Fibroblast of skin of right biceps (primary cell): ENCODE results near the gene ZNF236.
A peak's percentile ranks its signal among the peaks of the same experiment; 100 is the strongest.

ENCODE experiments used
- DNase-seq: peaks from one replicate; pipeline ENCODE4 v3.0.0-alpha.2; 2013

Gene ZNF236

DNA sequence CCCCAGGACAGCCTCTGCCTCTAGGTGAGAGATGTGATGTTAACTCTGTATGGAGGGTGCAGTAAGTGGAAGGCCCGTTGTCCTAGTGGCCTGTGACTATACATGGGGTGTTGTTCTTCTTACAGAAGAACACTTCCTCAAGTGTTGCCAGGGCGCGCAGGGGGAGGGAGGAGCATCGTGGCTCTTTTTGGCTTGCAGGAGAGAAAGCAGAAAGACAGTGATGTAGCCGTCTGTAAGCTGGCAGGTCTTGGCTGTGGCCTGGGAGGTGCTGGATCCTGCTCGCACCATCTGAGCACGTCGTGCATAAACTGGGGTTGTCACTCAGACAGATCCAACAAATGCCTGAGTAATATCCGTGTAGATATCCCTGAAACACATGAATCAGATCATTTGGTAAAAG is 44.3 kb downstream of the ZNF236 start:
- no peak for DNase-seq

GRCh38 chr18:76873311-76873710 is 51.0 kb downstream of the ZNF236 start:
- no peak for DNase-seq

GRCh38 chr18:76873713-76874112 is 51.4 kb downstream of the ZNF236 start:
- DNase-seq, result no peak

GRCh38 chr18:76874642-76875389 is 52.5 kb downstream of the ZNF236 start:
- DNase-seq, result no peak

DNA sequence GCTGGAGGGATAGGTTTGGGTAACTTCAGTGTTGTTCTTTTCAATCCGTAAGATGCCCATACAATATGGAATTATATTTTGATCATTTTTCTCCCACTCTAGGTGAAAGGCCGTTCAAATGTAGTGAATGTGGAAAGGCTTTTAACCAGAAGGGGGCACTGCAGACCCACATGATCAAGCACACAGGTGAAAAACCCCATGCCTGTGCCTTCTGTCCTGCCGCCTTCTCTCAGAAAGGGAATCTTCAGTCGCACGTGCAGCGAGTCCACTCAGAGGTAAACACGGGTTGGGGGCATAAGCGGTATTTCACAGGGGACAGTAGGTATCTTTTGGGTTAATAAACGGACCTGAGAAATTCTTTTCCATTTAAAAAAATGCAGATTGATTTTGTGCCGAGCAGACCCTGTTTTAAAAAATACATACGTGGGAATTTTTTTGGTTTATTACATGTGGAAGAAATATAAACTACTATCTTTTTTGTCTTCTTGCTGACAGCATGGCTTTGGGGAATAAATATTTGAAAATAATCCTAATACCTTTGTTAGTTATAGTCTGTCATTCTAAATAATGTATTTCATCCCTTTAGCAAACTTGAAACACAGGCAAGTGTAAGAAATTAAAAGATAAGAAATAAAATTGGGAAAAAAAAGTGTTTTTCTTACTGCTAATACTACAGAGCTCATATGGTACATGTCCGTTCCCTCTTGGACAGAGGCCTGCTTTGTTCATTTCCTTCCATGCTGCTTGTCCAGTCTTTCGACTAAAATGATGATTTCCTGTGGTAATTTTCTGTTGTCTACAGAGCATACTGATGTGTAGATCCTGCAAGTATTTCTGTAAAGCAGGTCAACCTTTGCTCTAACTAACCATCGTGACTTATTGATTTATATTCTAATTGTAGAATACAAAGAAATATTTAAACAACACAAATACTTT is 53.3 kb downstream of the ZNF236 start:
- peak; percentile 28 for DNase-seq

DNA sequence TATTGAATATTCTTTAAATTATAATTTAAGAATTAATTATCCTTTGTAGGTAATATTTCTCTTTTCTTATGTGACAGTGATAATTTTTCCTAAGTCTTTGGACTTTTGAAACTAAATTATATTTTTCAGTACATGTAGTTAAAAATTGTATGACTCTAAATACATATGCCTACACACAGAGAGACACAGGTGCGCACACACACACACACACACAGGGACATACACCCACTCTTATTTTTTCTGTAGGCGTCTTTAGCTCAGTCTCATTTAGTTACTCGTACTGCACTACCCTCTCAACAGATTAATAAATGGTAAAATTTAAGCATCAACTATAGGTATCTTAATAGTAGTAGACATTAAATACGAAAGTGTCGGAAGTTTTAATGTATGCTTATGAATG is 56.1 kb downstream of the ZNF236 start:
- DNase-seq, result no peak

GRCh38 chr18:76880026-76880425 is 57.7 kb downstream of the ZNF236 start:
- no peak for DNase-seq

DNA sequence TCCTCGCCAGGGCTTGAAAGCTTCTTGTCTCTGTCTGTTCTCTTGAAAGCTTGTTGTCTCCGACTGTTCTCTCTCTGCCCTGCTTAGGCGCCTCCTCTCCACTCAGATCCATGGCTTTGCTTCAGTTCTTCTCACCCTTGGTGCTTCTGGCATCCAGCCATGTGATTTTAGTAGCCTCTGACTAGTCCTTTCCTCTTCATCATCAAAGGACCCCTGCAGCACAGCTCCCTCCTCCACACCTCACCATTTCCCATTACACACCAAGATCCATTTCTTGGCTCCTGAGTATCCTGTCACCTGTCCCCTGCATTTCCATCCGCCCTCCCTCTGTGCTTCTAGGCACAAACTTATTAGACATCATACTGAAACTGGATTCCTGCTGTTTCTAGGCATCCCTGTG is 59.4 kb downstream of the ZNF236 start:
- no peak for DNase-seq

- no peak for DNase-seq
These were observed 59.8 kb downstream of the ZNF236 start for GRCh38 chr18:76882146-76882545.

DNA sequence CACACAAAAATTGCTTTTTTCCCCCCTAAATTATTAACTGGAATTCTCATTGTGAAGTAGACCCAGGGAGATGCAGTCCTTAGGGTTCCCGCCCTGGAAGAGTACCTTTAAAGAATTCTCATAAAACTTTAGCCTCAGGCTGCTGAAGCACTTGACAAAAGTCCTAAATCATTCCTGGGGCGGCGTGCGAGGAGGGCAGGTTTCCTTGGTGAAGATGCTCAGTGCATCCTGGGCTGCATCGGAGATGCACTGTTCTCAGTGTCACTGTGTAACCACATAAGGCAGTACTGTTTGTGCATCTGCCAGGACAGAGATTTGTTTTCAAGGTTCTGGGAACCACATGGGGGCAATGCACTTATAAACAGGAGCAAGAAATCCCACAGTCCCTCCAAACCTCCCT is 62.6 kb downstream of the ZNF236 start:
- no peak for DNase-seq

DNA sequence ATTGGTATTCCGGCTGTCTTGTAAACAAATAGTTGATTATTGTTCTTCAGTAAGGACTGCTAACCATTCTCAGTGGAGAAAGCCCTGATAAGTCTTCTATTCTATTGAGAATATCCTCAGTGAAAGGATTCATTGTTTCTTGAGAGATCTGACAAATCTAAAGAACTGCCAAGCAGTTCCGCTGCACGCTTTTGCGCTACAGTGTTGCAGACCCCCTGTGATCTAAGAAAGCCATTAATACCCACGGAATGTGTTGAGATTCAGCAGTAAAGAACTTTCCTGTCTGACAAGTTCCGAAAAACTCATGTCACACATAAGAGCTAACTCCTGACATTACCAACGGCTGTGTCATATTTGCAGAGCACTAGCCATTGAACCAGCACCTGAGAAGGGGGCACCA is 63.8 kb downstream of the ZNF236 start:
- no peak for DNase-seq

GRCh38 chr18:76889091-76889699 is 66.8 kb downstream of the ZNF236 start:
- DNase-seq, result no peak

- DNase-seq, result no peak
These were observed 70.5 kb downstream of the ZNF236 start for GRCh38 chr18:76892832-76893231.

DNA sequence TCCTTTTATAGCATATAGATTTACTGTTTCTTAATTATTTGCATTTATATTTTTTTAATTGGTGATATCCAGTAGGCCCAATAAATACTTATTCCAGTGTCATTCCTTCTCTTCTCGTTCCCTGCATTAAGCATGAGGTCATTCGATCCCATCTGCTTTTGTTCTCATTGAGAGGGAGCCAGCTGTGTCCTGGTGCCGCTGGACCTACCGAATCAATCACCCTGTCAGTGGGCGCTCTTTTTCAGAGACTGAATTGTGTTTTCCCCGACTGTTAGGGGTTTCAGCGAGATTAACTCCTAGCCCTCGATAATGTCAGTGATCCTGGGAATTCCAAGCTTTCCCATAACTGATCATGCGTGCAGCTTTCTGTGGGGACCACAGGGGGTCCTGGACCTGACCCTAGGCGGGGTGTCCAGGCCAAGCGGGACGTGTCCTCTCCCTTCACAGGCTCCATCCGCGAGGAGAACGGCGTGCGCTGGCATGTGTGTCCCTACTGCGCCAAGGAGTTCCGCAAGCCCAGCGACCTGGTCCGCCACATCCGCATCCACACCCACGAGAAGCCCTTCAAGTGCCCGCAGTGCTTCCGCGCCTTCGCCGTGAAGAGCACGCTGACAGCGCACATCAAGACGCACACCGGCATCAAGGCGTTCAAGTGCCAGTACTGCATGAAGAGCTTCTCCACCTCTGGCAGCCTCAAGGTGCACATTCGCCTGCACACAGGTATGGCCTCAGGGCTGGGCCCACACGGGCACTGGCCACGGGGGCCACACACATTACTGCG is 72.4 kb downstream of the ZNF236 start:
- DNase-seq, result no peak

GRCh38 chr18:76895498-76895897 is 73.1 kb downstream of the ZNF236 start:
- no peak for DNase-seq

GRCh38 chr18:76896677-76897076 is 74.3 kb downstream of the ZNF236 start:
- no peak for DNase-seq

GRCh38 chr18:76897257-76897656 is 74.9 kb downstream of the ZNF236 start:
- no peak for DNase-seq

GRCh38 chr18:76903386-76903785 is 81.0 kb downstream of the ZNF236 start:
- DNase-seq, result no peak

DNA sequence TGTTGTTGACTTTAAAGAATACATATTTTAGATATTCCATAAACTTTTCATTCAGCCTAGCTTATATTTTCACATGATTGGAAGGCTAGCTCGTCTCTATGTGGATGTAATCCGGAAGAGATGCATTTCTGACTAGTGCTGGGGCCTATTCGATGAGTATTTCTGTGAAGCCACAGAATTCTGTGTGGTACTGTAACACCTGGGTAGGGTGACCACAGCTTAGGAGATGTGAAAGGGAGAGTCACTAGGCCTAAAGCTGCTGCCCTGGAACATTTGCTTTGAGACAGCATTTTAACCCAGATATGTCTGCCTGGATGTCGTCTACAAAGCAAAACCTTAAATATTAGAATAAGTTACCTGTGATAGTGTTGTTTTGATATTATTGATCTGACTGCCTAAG is 83.5 kb downstream of the ZNF236 start:
- DNase-seq, result no peak

- no peak for DNase-seq
These were observed 85.9 kb downstream of the ZNF236 start for GRCh38 chr18:76908277-76908676.

GRCh38 chr18:76909439-76909838 is 87.1 kb downstream of the ZNF236 start:
- no peak for DNase-seq

GRCh38 chr18:76911440-76911839 is 89.1 kb downstream of the ZNF236 start:
- no peak for DNase-seq

GRCh38 chr18:76913583-76913982 is 91.2 kb downstream of the ZNF236 start:
- DNase-seq, result no peak
